ENCODE results near the gene CFAP299. TPM values are rescaled to one million over a fixed set of nuclear protein-coding genes. Genes with fewer than 3 reads are reported as not detected.

Gene CFAP299
- total RNA-seq, 1 experiment from 2014 or later: not detected

DNA sequence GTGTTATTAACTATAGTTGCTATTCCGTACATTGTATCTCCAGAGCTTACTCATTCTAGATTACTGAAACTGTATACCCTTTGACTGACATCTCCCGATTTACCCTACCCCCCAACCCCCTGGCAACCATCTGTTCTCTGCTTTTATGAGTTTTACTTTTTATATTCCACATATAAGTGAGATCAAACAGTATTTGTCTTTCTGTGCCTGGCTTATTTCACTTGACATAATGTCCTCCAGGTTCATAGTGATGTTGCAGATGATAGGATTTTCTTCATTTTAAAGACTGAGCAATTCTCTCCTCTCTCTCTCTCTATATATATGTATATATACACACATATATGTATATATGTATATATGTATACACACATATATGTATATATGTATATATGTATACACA is 54.6 kb downstream of the CFAP299 start:
- Histone ChIP-seq H3K27me3 (ENCODE audit: control insufficient read depth, insufficient read depth, low read length) (no peaks in the 10 kb centered on the region), H3K4me3 (ENCODE audit: insufficient read depth, low read depth, low read length) (no peak overlapping the region), H3K36me3 (replicated peaks; ENCODE audit: control insufficient read depth, insufficient read depth, low read length) (no peaks in the 10 kb centered on the region)
- no peak for DNase-seq

- Histone ChIP-seq H3K27me3 (ENCODE audit: control insufficient read depth, insufficient read depth, low read length) (no peaks in the 10 kb centered on the region), H3K36me3 (replicated peaks; ENCODE audit: control insufficient read depth, insufficient read depth, low read length) (no peaks in the 10 kb centered on the region), H3K4me3 (ENCODE audit: insufficient read depth, low read depth, low read length) (no peak overlapping the region)
- no peak for DNase-seq
Observed at GRCh38 chr4:80393246-80393969, 57.9 kb downstream of the CFAP299 start.

- Histone ChIP-seq H3K4me3 (ENCODE audit: insufficient read depth, low read depth, low read length) (no peak overlapping the region), H3K27me3 (ENCODE audit: control insufficient read depth, insufficient read depth, low read length) (no peaks in the 10 kb centered on the region), H3K36me3 (replicated peaks; ENCODE audit: control insufficient read depth, insufficient read depth, low read length) (no peaks in the 10 kb centered on the region)
- DNase-seq: no peak
Observed at GRCh38 chr4:80393970-80394250, 58.4 kb downstream of the CFAP299 start.

DNA sequence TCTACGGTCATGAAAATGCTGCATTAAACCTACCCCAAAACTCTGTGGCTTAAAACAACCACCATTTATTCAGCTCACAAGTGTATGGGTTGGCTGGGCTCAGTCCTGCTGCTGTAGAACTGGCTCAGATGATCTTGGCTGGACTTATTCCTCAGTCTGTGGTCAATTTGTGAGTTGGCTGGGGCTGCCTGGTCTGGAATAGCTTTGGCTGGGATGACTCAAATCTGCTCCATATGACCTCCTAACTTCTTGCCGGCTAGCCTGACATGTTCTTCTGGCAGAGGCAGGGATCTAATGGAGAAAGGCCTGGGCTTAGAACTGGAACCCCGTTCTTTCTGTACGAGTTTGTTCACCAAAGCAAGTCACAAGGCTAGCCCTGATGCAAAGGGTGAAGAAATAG is 71.7 kb downstream of the CFAP299 start:
- no peak overlapping the region for H3K4me3 ChIP-seq (ENCODE audit: insufficient read depth, low read depth, low read length)
- no peak for DNase-seq
- no peaks in the 10 kb centered on the region for H3K27me3 ChIP-seq (ENCODE audit: control insufficient read depth, insufficient read depth, low read length)
- no peaks in the 10 kb centered on the region for H3K36me3 ChIP-seq (replicated peaks; ENCODE audit: control insufficient read depth, insufficient read depth, low read length)

GRCh38 chr4:80409809-80410208 is 74.3 kb downstream of the CFAP299 start:
- H3K36me3 ChIP-seq (replicated peaks; ENCODE audit: control insufficient read depth, insufficient read depth, low read length): no peaks in the 10 kb centered on the region
- no peak for DNase-seq
- H3K27me3 ChIP-seq (ENCODE audit: control insufficient read depth, insufficient read depth, low read length): no peaks in the 10 kb centered on the region
- no peak overlapping the region for H3K4me3 ChIP-seq (ENCODE audit: insufficient read depth, low read depth, low read length)

- DNase-seq: no peak
- Histone ChIP-seq H3K4me3 (ENCODE audit: insufficient read depth, low read depth, low read length) (no peak overlapping the region), H3K36me3 (replicated peaks; ENCODE audit: control insufficient read depth, insufficient read depth, low read length) (no peaks in the 10 kb centered on the region), H3K27me3 (ENCODE audit: control insufficient read depth, insufficient read depth, low read length) (no peaks in the 10 kb centered on the region)
Observed at GRCh38 chr4:80412322-80412721, 76.8 kb downstream of the CFAP299 start.

- Histone ChIP-seq H3K36me3 (replicated peaks; ENCODE audit: control insufficient read depth, insufficient read depth, low read length) (no peaks in the 10 kb centered on the region), H3K4me3 (ENCODE audit: insufficient read depth, low read depth, low read length) (no peak overlapping the region), H3K27me3 (ENCODE audit: control insufficient read depth, insufficient read depth, low read length) (no peaks in the 10 kb centered on the region)
- DNase-seq: no peak
Observed at GRCh38 chr4:80413086-80413485, 77.6 kb downstream of the CFAP299 start.

DNA sequence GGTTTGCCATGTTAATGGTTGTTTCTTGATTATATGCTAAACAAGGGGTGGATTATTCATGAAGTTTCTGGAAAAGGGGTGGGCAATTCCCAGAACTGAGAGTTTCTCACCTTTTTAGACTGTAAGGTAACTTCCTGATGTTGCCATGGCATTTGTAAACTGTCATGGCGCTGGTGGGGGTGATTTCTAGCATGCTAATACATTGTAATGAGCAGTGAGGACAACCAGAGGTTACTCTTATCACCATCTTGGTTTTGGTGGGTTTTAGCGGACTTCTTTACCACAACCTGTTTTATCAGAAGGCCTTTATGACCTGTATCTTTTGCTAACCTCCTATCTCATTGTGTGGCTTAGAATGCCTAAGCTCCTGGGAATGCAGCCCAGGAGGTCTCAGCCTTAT is 81.5 kb downstream of the CFAP299 start:
- Histone ChIP-seq H3K27me3 (ENCODE audit: control insufficient read depth, insufficient read depth, low read length) (no peaks in the 10 kb centered on the region), H3K4me3 (ENCODE audit: insufficient read depth, low read depth, low read length) (no peak overlapping the region), H3K36me3 (replicated peaks; ENCODE audit: control insufficient read depth, insufficient read depth, low read length) (no peaks in the 10 kb centered on the region)
- DNase-seq: no peak

DNA sequence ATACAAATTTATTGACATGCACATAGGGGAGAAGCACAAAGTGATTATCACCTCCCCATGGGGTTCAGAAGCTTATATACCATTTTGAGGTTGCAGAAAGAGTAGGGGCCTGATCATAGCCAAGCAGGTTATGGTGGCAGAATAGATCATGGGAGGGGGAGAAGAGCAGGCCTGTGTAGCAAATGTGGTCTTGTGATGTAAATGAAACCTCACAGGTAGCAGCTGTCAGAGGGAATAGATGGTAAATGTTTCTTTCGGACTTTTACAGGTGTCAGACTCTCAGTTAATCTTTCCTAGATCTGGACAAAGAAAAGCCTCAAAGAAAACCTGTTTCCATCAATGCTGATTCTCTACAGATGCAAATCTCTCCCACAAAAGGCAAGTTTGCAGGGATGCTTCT is 84.4 kb downstream of the CFAP299 start:
- no peak overlapping the region for H3K4me3 ChIP-seq (ENCODE audit: insufficient read depth, low read depth, low read length)
- DNase-seq: peak; percentile 4
- no peaks in the 10 kb centered on the region for H3K36me3 ChIP-seq (replicated peaks; ENCODE audit: control insufficient read depth, insufficient read depth, low read length)
- H3K27me3 ChIP-seq (ENCODE audit: control insufficient read depth, insufficient read depth, low read length): no peaks in the 10 kb centered on the region

- no peak overlapping the region for H3K4me3 ChIP-seq (ENCODE audit: insufficient read depth, low read depth, low read length)
- H3K27me3 ChIP-seq (ENCODE audit: control insufficient read depth, insufficient read depth, low read length): no peaks in the 10 kb centered on the region
- no peaks in the 10 kb centered on the region for H3K36me3 ChIP-seq (replicated peaks; ENCODE audit: control insufficient read depth, insufficient read depth, low read length)
- DNase-seq: no peak
Observed at GRCh38 chr4:80420638-80421037, 85.1 kb downstream of the CFAP299 start.

GRCh38 chr4:80422727-80423404 is 87.3 kb downstream of the CFAP299 start:
- Histone ChIP-seq H3K36me3 (replicated peaks; ENCODE audit: control insufficient read depth, insufficient read depth, low read length) (no peaks in the 10 kb centered on the region), H3K27me3 (ENCODE audit: control insufficient read depth, insufficient read depth, low read length) (no peaks in the 10 kb centered on the region), H3K4me3 (ENCODE audit: insufficient read depth, low read depth, low read length) (no peak overlapping the region)
- no peak for DNase-seq

DNA sequence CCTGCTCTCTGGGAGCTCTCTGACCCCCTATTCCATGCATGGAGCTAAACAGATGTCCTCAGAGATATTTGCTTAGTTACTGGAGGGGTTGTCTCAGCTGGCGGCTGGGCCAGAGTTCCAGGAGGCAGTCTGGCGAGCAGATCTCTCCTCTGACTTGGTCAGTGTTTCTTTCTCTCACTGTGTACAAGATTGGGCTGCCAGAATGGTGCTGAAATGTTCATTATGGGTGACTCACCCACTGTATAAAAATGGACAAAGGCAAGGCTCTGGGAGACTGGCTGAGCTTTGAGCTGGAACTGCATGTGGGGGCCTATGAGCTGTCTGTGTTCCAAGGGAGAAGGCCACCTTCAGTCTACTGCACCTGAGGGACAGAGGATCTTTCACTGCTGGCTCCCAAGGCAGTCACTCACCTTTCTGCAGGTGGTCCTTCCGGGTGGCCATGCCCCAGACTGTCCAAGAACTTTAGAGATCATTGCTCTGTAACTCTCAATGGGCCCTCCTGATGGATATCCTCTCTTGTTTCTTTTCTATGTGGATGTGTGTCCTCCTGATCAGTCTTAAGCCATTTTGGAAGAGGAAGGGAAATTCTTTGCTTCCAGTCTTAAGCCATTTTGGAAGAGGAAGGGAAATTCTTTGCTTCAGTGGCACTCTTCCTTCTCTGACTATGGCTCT is 88.2 kb downstream of the CFAP299 start:
- Histone ChIP-seq H3K27me3 (ENCODE audit: control insufficient read depth, insufficient read depth, low read length) (no peaks in the 10 kb centered on the region), H3K36me3 (replicated peaks; ENCODE audit: control insufficient read depth, insufficient read depth, low read length) (no peaks in the 10 kb centered on the region), H3K4me3 (ENCODE audit: insufficient read depth, low read depth, low read length) (no peak overlapping the region)
- no peak for DNase-seq

- H3K27me3 ChIP-seq (ENCODE audit: control insufficient read depth, insufficient read depth, low read length): no peaks in the 10 kb centered on the region
- no peak overlapping the region for H3K4me3 ChIP-seq (ENCODE audit: insufficient read depth, low read depth, low read length)
- no peak for DNase-seq
- H3K36me3 ChIP-seq (replicated peaks; ENCODE audit: control insufficient read depth, insufficient read depth, low read length): no peaks in the 10 kb centered on the region
Observed at GRCh38 chr4:80424225-80424581, 88.7 kb downstream of the CFAP299 start.

DNA sequence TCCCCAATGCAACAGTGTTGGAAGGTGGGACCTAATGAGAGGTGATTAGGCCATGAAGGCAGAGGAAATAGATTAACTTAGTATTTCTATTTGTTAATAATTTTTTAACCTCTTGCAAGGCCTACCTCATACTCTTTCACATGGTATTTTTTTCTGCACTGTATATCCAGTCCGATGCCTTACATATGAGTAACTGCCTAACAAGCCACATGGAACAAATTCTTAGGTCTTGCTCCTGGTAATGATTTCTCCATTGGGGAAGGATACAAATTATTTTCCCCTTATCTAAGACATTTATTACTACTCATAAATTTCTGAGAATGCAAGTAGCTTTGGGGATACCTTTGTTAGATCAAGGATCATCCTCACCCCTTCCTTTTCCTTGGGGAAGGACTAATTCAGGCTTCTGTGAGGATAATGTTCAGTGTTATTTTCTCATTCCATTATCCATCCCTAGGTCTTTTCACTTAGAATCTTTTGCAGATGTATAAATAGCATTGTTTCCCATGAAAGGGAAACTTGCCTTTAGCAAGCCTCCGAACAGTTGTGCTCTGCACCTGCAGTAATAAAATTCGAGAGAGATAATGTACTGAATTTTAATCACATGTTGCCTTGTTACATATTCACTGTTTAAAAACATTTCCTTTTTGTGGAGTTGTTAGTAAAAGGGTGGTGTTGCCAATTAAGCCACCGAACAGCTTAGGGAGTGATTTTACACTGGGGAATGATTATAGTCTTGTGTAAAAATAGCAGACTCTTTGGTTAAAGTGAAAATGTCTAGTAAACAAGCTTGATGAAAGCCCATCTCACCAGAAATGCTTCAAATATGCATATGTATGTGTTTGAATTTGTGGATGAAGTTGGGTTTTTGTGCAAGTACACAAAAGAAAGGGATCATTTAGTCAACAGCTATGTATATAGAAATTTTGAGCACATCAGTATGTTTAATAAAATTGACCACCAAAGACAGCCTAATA is 89.9 kb downstream of the CFAP299 start:
- no peaks in the 10 kb centered on the region for H3K27me3 ChIP-seq (ENCODE audit: control insufficient read depth, insufficient read depth, low read length)
- H3K36me3 ChIP-seq (replicated peaks; ENCODE audit: control insufficient read depth, insufficient read depth, low read length): no peaks in the 10 kb centered on the region
- H3K4me3 ChIP-seq (ENCODE audit: insufficient read depth, low read depth, low read length): no peak overlapping the region
- DNase-seq: no peak

Data from H7 (cell line).